NCI-H1436 (cell line): ENCODE data around the gene STRADB.
"Not testable (repeated sequence)": the region's sequence is repeated elsewhere in the genome, so short reads cannot be mapped to it uniquely, and the experiment has no call there.

Source experiments
- DNase-seq: peaks from one replicate; lab custom pipeline; 2025; lab: John Stamatoyannopoulos, UW

The STRADB gene

GRCh38 chr2:201451292-201452057 lies at the start of gene STRADB, which contains the start of gene TRAK2:
Gene STRADB, plus strand, starts transcription at chr2:201451740. Its CDS starts 3,101 bp downstream, at chr2:201454841.
Gene TRAK2, minus strand, starts transcription at chr2:201451458. Its CDS starts 30,951 bp downstream, at chr2:201420507.
- DNase-seq = peak; percentile 89

GRCh38 chr2:201401815-201402214 lies 49.7 kb upstream of the STRADB start:
- no peak for DNase-seq

GRCh38 chr2:201402651-201403562 lies 48.6 kb upstream of the STRADB start:
- no peak for DNase-seq

GRCh38 chr2:201403880-201404279 lies 47.7 kb upstream of the STRADB start:
- DNase-seq = no peak

- no peak for DNase-seq
These were observed 46.8 kb upstream of the STRADB start for GRCh38 chr2:201404699-201405280.

- DNase-seq = no peak
These were observed 45.4 kb upstream of the STRADB start for GRCh38 chr2:201406077-201406662.

GRCh38 chr2:201407265-201407664 lies 44.3 kb upstream of the STRADB start:
- no peak for DNase-seq

GRCh38 chr2:201408931-201409330 lies 42.6 kb upstream of the STRADB start:
- DNase-seq = no peak

- DNase-seq = no peak
These were observed 40.1 kb upstream of the STRADB start for GRCh38 chr2:201411421-201411820.

- no peak for DNase-seq
These were observed 38.4 kb upstream of the STRADB start for GRCh38 chr2:201413143-201413542.

- no peak for DNase-seq
These were observed 38.0 kb upstream of the STRADB start for GRCh38 chr2:201413552-201413951.

- no peak for DNase-seq
These were observed 37.2 kb upstream of the STRADB start for GRCh38 chr2:201414099-201415023.

GRCh38 chr2:201415149-201415548 lies 36.4 kb upstream of the STRADB start:
- no peak for DNase-seq

- DNase-seq = no peak
These were observed 32.4 kb upstream of the STRADB start for GRCh38 chr2:201419057-201419635.

GRCh38 chr2:201419986-201420385 lies 31.6 kb upstream of the STRADB start:
- DNase-seq = no peak

- DNase-seq = no peak
These were observed 31.0 kb upstream of the STRADB start for GRCh38 chr2:201420442-201421113.

GRCh38 chr2:201425952-201426351 lies 25.6 kb upstream of the STRADB start:
- no peak for DNase-seq

- not testable (repeated sequence) for DNase-seq
These were observed 23.2 kb upstream of the STRADB start for GRCh38 chr2:201428366-201428765.

GRCh38 chr2:201429835-201430234 lies 21.7 kb upstream of the STRADB start:
- not testable (repeated sequence) for DNase-seq

GRCh38 chr2:201430322-201430721 lies 21.2 kb upstream of the STRADB start:
- not testable (repeated sequence) for DNase-seq
